Epithelial cell of proximal tubule (primary cell): ENCODE measurements around the gene DPH2. TPM values are rescaled to one million over a fixed set of nuclear protein-coding genes. Genes with fewer than 3 reads are reported as not detected.
A peak's percentile ranks its signal among the peaks of the same experiment; 100 is the strongest.

Source experiments
- DNase-seq: peaks from one replicate; pipeline ENCODE4 v3.0.0-alpha.2; 2011; ENCODE audit warnings: low read depth
- H3K4me3 ChIP-seq: 2 replicates; pipeline ENCODE4 v1.5.1; 2011; ENCODE audit warnings: low read depth, mild to moderate bottlenecking, low read length
- total RNA-seq: library from RNA; depleted of rRNA; stranded (reverse); fragments of >200 nt; gene quantifications from 2 replicates; pipeline ENCODE4 v1.2.3, GENCODE V29; 2015
- TF ChIP-seq, protein P1 (sequence below): conservative IDR thresholded peaks from 2 replicates; pipeline ENCODE4 v1.5.1; 2012; ENCODE audit warnings: low read depth, mild to moderate bottlenecking, low read length

Gene DPH2
- total RNA-seq, 1 donor from 2014 or later: 29.5 TPM

DNA sequence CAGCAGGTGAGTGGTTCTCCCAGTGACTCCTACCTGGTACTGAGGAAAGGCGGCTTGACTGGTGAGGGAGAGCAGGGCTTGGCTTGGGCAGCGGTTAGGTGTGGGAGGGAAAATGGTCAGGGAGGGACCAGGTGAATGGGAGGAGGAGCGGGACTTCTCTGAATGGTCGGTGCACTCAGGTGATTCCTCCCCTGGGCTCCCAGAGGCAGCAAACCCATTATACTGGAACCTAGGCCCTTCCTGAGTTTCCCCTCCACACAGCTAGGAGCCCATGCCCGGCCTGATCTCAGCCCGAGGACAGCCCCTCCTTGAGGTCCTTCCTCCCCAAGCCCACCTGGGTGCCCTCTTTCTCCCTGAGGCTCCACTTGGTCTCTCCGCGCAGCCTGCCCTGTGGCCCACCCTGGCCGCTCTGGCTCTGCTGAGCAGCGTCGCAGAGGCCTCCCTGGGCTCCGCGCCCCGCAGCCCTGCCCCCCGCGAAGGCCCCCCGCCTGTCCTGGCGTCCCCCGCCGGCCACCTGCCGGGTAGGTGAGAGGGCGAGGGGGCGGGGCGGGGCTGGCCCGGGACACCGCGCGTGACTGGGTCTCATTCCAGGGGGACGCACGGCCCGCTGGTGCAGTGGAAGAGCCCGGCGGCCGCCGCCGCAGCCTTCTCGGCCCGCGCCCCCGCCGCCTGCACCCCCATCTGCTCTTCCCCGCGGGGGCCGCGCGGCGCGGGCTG lies 33.9 kb upstream of the DPH2 start:
- no peak for DNase-seq
- TF ChIP-seq, protein P1, sequence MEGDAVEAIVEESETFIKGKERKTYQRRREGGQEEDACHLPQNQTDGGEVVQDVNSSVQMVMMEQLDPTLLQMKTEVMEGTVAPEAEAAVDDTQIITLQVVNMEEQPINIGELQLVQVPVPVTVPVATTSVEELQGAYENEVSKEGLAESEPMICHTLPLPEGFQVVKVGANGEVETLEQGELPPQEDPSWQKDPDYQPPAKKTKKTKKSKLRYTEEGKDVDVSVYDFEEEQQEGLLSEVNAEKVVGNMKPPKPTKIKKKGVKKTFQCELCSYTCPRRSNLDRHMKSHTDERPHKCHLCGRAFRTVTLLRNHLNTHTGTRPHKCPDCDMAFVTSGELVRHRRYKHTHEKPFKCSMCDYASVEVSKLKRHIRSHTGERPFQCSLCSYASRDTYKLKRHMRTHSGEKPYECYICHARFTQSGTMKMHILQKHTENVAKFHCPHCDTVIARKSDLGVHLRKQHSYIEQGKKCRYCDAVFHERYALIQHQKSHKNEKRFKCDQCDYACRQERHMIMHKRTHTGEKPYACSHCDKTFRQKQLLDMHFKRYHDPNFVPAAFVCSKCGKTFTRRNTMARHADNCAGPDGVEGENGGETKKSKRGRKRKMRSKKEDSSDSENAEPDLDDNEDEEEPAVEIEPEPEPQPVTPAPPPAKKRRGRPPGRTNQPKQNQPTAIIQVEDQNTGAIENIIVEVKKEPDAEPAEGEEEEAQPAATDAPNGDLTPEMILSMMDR: no peak
- peak overlapping the region; percentile 49 for H3K4me3 ChIP-seq

DNA sequence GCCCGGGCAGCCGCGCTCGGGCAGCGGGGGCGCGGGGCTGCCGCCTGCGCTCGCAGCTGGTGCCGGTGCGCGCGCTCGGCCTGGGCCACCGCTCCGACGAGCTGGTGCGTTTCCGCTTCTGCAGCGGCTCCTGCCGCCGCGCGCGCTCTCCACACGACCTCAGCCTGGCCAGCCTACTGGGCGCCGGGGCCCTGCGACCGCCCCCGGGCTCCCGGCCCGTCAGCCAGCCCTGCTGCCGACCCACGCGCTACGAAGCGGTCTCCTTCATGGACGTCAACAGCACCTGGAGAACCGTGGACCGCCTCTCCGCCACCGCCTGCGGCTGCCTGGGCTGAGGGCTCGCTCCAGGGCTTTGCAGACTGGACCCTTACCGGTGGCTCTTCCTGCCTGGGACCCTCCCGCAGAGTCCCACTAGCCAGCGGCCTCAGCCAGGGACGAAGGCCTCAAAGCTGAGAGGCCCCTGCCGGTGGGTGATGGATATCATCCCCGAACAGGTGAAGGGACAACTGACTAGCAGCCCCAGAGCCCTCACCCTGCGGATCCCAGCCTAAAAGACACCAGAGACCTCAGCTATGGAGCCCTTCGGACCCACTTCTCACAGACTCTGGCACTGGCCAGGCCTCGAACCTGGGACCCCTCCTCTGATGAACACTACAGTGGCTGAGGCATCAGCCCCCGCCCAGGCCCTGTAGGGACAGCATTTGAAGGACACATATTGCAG lies 33.2 kb upstream of the DPH2 start:
- DNase-seq: no peak
- peak overlapping the region; percentile 49 for H3K4me3 ChIP-seq
- TF ChIP-seq, protein P1: peak; percentile 1

DNA sequence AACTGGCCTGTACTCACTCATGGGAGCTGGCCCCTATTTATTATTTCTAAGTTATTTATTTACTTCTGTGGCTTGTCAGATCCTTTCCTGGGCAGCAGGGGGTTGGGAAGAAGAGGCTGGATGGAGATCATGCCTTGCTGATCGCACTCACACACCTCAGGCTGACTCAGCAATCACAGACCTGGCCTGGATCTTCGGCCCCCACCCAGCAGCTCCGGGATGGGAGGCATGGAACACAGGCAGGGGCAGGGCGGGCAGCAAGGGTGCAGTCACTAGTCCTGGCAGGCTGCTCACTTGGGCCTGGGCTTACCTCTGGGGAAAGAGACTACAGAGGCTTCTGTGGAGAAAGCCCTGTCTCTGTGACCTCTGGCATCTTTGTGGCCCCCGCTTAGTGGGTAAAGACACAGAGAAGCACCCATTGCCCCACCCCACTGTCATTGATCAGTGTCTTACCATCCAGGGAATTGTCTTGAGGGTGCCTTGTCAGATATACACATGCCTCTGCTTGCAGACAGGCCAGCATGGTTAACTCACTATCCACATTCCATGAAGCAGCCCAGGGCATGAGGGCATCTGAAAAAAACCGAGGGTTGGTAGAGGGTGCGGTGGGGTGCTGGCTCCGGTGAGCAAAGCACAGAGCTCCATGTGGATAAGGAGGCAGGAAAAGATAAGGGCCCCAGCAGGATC lies 32.5 kb upstream of the DPH2 start:
- TF ChIP-seq, protein P1: no peak
- DNase-seq: peak; percentile 53
- H3K4me3 ChIP-seq: peak overlapping the region; percentile 49

DNA sequence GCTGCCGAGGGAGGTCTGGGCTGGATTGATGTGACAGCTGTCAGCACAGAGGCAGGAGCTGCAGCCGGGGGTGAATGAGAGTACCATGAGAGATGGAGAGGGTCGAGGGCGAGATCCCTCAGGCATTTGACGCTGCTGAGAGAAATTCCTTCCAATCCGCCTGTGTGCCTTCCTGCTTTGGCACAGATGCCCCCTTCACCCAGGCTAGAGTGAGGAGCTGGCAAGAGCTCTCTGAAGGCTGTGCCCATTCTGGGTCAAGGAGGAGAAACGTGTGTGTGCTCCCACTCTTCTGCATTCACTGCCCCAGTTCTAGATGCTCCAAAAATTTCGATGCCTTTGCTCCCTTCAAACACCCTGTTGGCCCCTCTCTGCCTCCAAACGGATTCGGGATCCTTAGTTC lies 31.4 kb upstream of the DPH2 start:
- no peak for DNase-seq
- no peak overlapping the region for H3K4me3 ChIP-seq
- TF ChIP-seq, protein P1: no peak

DNA sequence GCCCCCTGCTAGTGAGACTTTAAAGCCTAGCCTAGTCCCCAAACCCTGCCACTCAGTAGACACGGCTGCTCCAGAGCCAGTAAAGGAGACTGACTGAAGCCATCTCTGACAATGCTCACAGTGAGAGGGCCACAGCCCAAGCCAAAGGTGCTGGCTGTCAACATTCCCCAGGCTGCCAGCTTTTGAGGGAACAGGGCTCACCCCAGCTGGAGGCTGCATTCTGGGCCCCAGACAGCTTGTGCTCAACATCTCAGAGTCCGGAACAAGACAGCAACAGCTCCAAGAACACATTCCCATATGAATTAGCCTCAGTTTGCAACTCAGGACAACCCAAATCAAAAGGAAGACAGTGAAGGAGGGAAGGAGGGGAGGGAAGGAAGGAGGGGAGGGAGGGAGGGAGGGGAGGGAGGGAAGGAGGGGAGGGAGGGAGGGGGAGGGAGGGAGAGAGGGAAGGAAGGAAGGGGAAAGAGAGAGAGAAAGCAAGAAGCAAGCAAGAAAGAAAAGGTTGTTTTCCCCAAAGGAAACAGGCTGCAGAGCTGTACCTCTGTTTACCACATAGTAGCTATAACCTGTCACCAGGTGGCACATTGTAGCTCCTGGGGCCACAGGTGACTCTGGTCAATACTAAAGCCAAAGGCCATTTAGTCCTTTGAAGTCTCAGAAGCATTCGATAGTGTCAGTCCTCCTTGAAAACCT lies 30.8 kb upstream of the DPH2 start:
- DNase-seq: no peak
- TF ChIP-seq, protein P1: no peak
- H3K4me3 ChIP-seq: no peak overlapping the region

DNA sequence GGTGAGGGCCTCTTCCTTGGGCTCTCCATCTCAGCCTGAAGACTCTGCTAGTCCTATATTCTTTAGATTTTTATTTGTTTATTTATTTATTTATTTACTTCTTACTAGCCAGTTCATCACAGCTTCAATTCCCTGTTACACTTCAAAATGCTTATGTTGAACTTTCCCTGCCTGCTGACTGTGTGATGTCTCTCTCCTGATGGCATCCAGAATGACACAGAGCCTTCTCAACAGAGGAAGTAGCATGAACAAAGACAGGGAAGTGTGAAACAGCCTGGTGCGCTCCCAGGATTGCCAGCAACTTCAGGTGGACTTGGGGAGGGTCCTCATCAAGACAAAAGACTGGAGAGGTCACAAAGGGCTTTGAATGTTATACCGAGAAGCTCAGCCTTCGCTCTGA lies 27.4 kb upstream of the DPH2 start:
- TF ChIP-seq, protein P1: no peak
- no peak overlapping the region for H3K4me3 ChIP-seq
- no peak for DNase-seq
